ENCODE data around the gene DNAH8.

GRCh38 chr6:39077882-39078594 lies 362.9 kb downstream of the DNAH8 start:
- TF ChIP-seq CTCF (IDR thresholded peaks at IDR 0.05; ENCODE audit: insufficient read depth, low read length, poor library complexity, severe bottlenecking) (no peak), EZH2phosphoT487 (conservative IDR thresholded peaks at IDR 0.05; ENCODE audit: low read length) (no peak)

All from SU-DHL-6 (cell line).